ENCODE data around the gene DAO. TPM values are rescaled to one million over a fixed set of nuclear protein-coding genes. Genes with fewer than 3 reads are reported as not detected.

Gene DAO
- total RNA-seq, 1 experiment from 2014 or later: not detected

- peaks cover 40% of the 10 kb centered on the region for H3K4me1 ChIP-seq (replicated peaks; ENCODE audit: insufficient read depth)
- peak; percentile 45 to 78 for DNase-seq
Observed at GRCh38 chr12:108832730-108833354, 47.0 kb upstream of the DAO start.

GRCh38 chr12:108833355-108833733, 46.5 kb upstream of the DAO start:
- POLR2A ChIA-PET (ENCODE audit: unreplicated experiment): interaction anchor here (0.5 to 1.0 kb wide), 5 partner anchors 103 to 322 kb away, joined by 3 to 11 read pairs (median 4); no protein-coding TSS in a partner anchor

More at GRCh38 chr12:108832730-108833354, 47.0 kb upstream of the DAO start:
- peak overlapping the region; percentile 31; the same call in 1 of the 2 replicates for H3K4me3 ChIP-seq
- H3K9me2 ChIP-seq (ENCODE audit: insufficient read depth): no peaks in the 10 kb centered on the region
- H3K36me3 ChIP-seq (ENCODE audit: low read depth): peaks cover 32% of the 10 kb centered on the region
- H3K4me2 ChIP-seq: peak overlapping the region; percentile 79
- no TSS peak for BruUV-seq (replicated peaks)
- peaks cover 42% of the 10 kb centered on the region for H3F3A ChIP-seq (ENCODE audit: insufficient read depth, low read depth)
- ChIA-PET CTCF (interaction anchor here (0.5 to 0.8 kb wide), 4 partner anchors 17 to 169 kb away, joined by 3 to 4 read pairs (median 3); no protein-coding TSS in a partner anchor), POLR2A (ENCODE audit: unreplicated experiment) (interaction anchor here (0.5 to 1.0 kb wide), 10 partner anchors 18 to 322 kb away, joined by 3 to 16 read pairs (median 4); no protein-coding TSS in a partner anchor)
- intact Hi-C loops (cut with micrococcal nuclease; ENCODE audit: unreplicated experiment): loop anchor here (1.0 to 5.0 kb wide), 3 partner anchors 21 to 101 kb away; partner anchors contain the start of gene CORO1C
- peaks cover 67% of the 10 kb centered on the region for H3K79me2 ChIP-seq (ENCODE audit: low read depth)
- no peaks in the 10 kb centered on the region for H4K20me1 ChIP-seq (ENCODE audit: insufficient read depth)
- H3K27ac ChIP-seq: peak overlapping the region; percentile 93
- no peak overlapping the region for H2AFZ ChIP-seq
- no peaks in the 10 kb centered on the region for H3K27me3 ChIP-seq (ENCODE audit: insufficient read depth, low read depth)
- H3K9me3 ChIP-seq (ENCODE audit: insufficient read depth, low read depth): no peaks in the 10 kb centered on the region
- no peak for TF ChIP-seq CTCF (conservative IDR thresholded peaks at IDR 0.05)
- TF ChIP-seq EZH2 (IDR thresholded peaks at IDR 0.05; ENCODE audit: low read depth): no peak

More at GRCh38 chr12:108833355-108833733, 46.5 kb upstream of the DAO start:
- Histone ChIP-seq H3K9me3 (ENCODE audit: insufficient read depth, low read depth) (no peaks in the 10 kb centered on the region), H3K9me2 (ENCODE audit: insufficient read depth) (no peaks in the 10 kb centered on the region), H2AFZ (no peak overlapping the region), H3K27ac (peak overlapping the region; percentile 93), H3K4me2 (peak overlapping the region; percentile 79), H4K20me1 (ENCODE audit: insufficient read depth) (no peaks in the 10 kb centered on the region), H3K79me2 (ENCODE audit: low read depth) (peaks cover 67% of the 10 kb centered on the region), H3F3A (ENCODE audit: insufficient read depth, low read depth) (peaks cover 46% of the 10 kb centered on the region), H3K36me3 (ENCODE audit: low read depth) (peaks cover 32% of the 10 kb centered on the region), H3K27me3 (ENCODE audit: insufficient read depth, low read depth) (no peaks in the 10 kb centered on the region), H3K4me1 (replicated peaks; ENCODE audit: insufficient read depth) (peaks cover 45% of the 10 kb centered on the region), H3K4me3 (peak overlapping the region; percentile 31; the same call in 1 of the 2 replicates)
- CTCF ChIA-PET: interaction anchor here (0.5 kb wide), 1 partner anchor 16 kb away, joined by 4 read pairs; no protein-coding TSS in a partner anchor
- intact Hi-C loops (cut with micrococcal nuclease; ENCODE audit: unreplicated experiment): loop anchor here (1.0 to 5.0 kb wide), 3 partner anchors 21 to 101 kb away; partner anchors contain the start of gene CORO1C
- peak; percentile 88 to 92 for DNase-seq
- TF ChIP-seq CTCF (conservative IDR thresholded peaks at IDR 0.05): no peak
- no peak for TF ChIP-seq EZH2 (IDR thresholded peaks at IDR 0.05; ENCODE audit: low read depth)
- no TSS peak for BruUV-seq (replicated peaks)

All from PC-9 (cell line).